CD14-positive monocyte (primary cell): ENCODE data around the gene IFNL2. TPM values are rescaled to one million over a fixed set of nuclear protein-coding genes. Genes with fewer than 3 reads are reported as not detected.

Experiments
- DNase-seq, 3 donors: peaks; one replicate each; pipeline ENCODE4 v3.0.0-alpha.2; 2011 to 2022
- H2AFZ ChIP-seq: 2 replicates; pipeline ENCODE4 v1.6.0; 2012; ENCODE audit warnings: mild to moderate bottlenecking, low read depth, low read length, inconsistent platforms; ENCODE audit not compliant: insufficient read depth, poor library complexity, severe bottlenecking
- H3K27ac ChIP-seq, 2 donors: 1 replicate in 1 of 2; 2 replicates in 1 of 2; pipeline ENCODE4 v1.5.1; 2012 to 2013; ENCODE audit warnings: low read length in 2 of 2, control low read depth in 1 of 2, inconsistent platforms in 1 of 2, low read depth in 1 of 2, mild to moderate bottlenecking in 1 of 2
- H3K27me3 ChIP-seq, 2 donors: one replicate each; pipeline versions ENCODE4 v1.6.0 to v1.6.1; 2011 to 2013; ENCODE audit warnings: low read length in 2 of 2; ENCODE audit not compliant: control insufficient read depth in 2 of 2, insufficient read depth in 2 of 2
- H3K36me3 ChIP-seq, 2 donors: replicated peaks in 1 of 2; 1 replicate in 1 of 2; 2 replicates in 1 of 2; pipeline versions ENCODE4 v1.5.1 to v1.6.1; 2012 to 2013; ENCODE audit warnings: low read length in 2 of 2, control low read depth in 1 of 2, inconsistent platforms in 1 of 2, mild to moderate bottlenecking in 1 of 2; ENCODE audit not compliant: insufficient read depth in 2 of 2, control insufficient read depth in 1 of 2
- H3K4me1 ChIP-seq, 2 donors: 1 replicate in 1 of 2; 2 replicates in 1 of 2; pipeline versions ENCODE4 v1.5.1 to v1.6.1; 2012 to 2013; ENCODE audit warnings: low read length in 2 of 2, control low read depth in 1 of 2, inconsistent platforms in 1 of 2, mild to moderate bottlenecking in 1 of 2, moderate library complexity in 1 of 2; ENCODE audit not compliant: insufficient read depth in 2 of 2, control insufficient read depth in 1 of 2
- H3K4me2 ChIP-seq: replicated peaks from 2 replicates; pipeline ENCODE3; 2012; ENCODE audit warnings: low read length, moderate library complexity, mild to moderate bottlenecking; ENCODE audit not compliant: poor library complexity, severe bottlenecking; ENCODE audit errors: extremely low read depth
- H3K4me3 ChIP-seq, 3 experiments: fragments of 200-600 bp in 1 of 3; sonication (generic) in 1 of 3; replicated peaks in 1 of 3; 1 replicate in 2 of 3; 2 replicates in 1 of 3; pipeline ENCODE4 v1.5.1; 2011 to 2013; ENCODE audit warnings: low read length in 3 of 3, mild to moderate bottlenecking in 3 of 3, control low read depth in 2 of 3, low read depth in 2 of 3, inconsistent platforms in 1 of 3, moderate library complexity in 1 of 3
- H3K79me2 ChIP-seq: 2 replicates; pipeline ENCODE4 v1.6.0; 2012; ENCODE audit warnings: mild to moderate bottlenecking, control low read depth, inconsistent platforms, low read length, moderate library complexity; ENCODE audit not compliant: insufficient read depth
- H3K9ac ChIP-seq: 2 replicates; pipeline ENCODE4 v1.6.0; 2017; ENCODE audit warnings: low read length, mild to moderate bottlenecking; ENCODE audit not compliant: insufficient read depth, poor library complexity, severe bottlenecking
- H3K9me3 ChIP-seq, 2 donors: replicated peaks in 1 of 2; 1 replicate in 1 of 2; 2 replicates in 1 of 2; pipeline versions ENCODE4 v1.5.1 to v1.6.1; 2012 to 2013; ENCODE audit warnings: low read length in 2 of 2, control low read depth in 1 of 2; ENCODE audit not compliant: control insufficient read depth in 1 of 2, insufficient read depth in 1 of 2
- H4K20me1 ChIP-seq: 2 replicates; pipeline ENCODE4 v1.6.0; 2012; ENCODE audit warnings: mild to moderate bottlenecking, low read length, control low read depth, moderate library complexity; ENCODE audit not compliant: insufficient read depth
- H3K27ac Mint-ChIP-seq, 7 donors: one replicate each; pipeline ENCODE4 v1.8.0; 2020; ENCODE audit warnings: mild to moderate bottlenecking in 7 of 7, mixed read lengths in 7 of 7, moderate library complexity in 6 of 7, inconsistent platforms in 2 of 7
- H3K27me3 Mint-ChIP-seq, 3 donors: one replicate each; pipeline ENCODE4 v1.8.0; 2021 to 2022; ENCODE audit warnings: low read depth in 3 of 3, mild to moderate bottlenecking in 3 of 3, mixed read lengths in 3 of 3, moderate library complexity in 3 of 3, inconsistent platforms in 1 of 3
- H3K36me3 Mint-ChIP-seq, 2 donors: one replicate each; pipeline ENCODE4 v1.8.0; 2020; ENCODE audit warnings: mixed read lengths in 2 of 2, inconsistent platforms in 1 of 2, mild to moderate bottlenecking in 1 of 2
- H3K4me1 Mint-ChIP-seq: one replicate; pipeline ENCODE4 v1.8.0; 2020; ENCODE audit warnings: mild to moderate bottlenecking, mixed read lengths
- H3K4me3 Mint-ChIP-seq, 2 donors: one replicate each; pipeline ENCODE4 v1.8.0; 2020; ENCODE audit warnings: mild to moderate bottlenecking in 2 of 2, mixed read lengths in 2 of 2, moderate library complexity in 1 of 2
- H3K9me3 Mint-ChIP-seq, 7 donors: one replicate each; pipeline ENCODE4 v1.8.0; 2020 to 2022; ENCODE audit warnings: mixed read lengths in 7 of 7, mild to moderate bottlenecking in 6 of 7, moderate library complexity in 6 of 7, inconsistent platforms in 2 of 7
- CTCF ChIP-seq: fragments of 200-600 bp; IDR thresholded peaks from one replicate; pipeline ENCODE4 v1.8.0; 2022; ENCODE audit warnings: antibody characterized with exemption, mild to moderate bottlenecking
- whole genome bisulfite sequencing: methylation state at CpG from one replicate; pipeline ENCODE4 v1.1.5; 2013; ENCODE audit warnings: missing lambda C conversion rate; ENCODE audit not compliant: insufficient coverage; 5-methylcytosine and 5-hydroxymethylcytosine counted together
- intact Hi-C, 2 donors: fragments of 100-400 bp; cut with micrococcal nuclease; formaldehyde crosslinking; loops; one replicate each; pipeline versions ENCODE4 v1.15.0 to v1.15.1; 2023
- polyA plus RNA-seq, 3 donors: library from polyadenylated mRNA; depleted of rRNA in 1 of 3; unstranded in 2 of 3; stranded (reverse) in 1 of 3; fragments of 300-500 nt in 2 of 3; fragments of >200 nt in 1 of 3; fragmentation: Illumina TruSeq in 2 of 3; gene quantifications; 1 replicate in 2 of 3; 2 replicates in 1 of 3; pipeline ENCODE4 v1.2.3, GENCODE V29; 2012 to 2021

The IFNL2 gene
- polyA plus RNA-seq, 3 donors = not detected

GRCh38 chr19:39263912-39264305 lies 4.3 kb upstream of the IFNL2 start:
- peaks cover 0 to 7% (median 0%) of the 10 kb centered on the region in 7 donors for H3K9me3 Mint-ChIP-seq

More at GRCh38 chr19:39263912-39264305, 4.3 kb upstream of the IFNL2 start:
- Mint-ChIP-seq H3K27me3 (peaks cover 39 to 48% (median 42%) of the 10 kb centered on the region in 3 donors), H3K4me1 (no peaks in the 10 kb centered on the region), H3K4me3 (peak overlapping the region in 1 of 2 donors; percentile 46), H3K27ac (no peak overlapping the region), H3K36me3 (no peaks in the 10 kb centered on the region)
- intact Hi-C loops = no loop called here
- no peak for DNase-seq
- 34% methylated on average over 16 of the region's 17 CpGs for WGBS
- H2AFZ ChIP-seq = no peak overlapping the region
- peaks cover 25 to 41% of the 10 kb centered on the region in 2 donors for H3K27me3 ChIP-seq
- H3K27ac ChIP-seq = no peak overlapping the region
- no peaks in the 10 kb centered on the region for H3K4me1 ChIP-seq
- H3K9me3 ChIP-seq = no peaks in the 10 kb centered on the region
- no peaks in the 10 kb centered on the region for H3K36me3 ChIP-seq
- TF ChIP-seq CTCF = no peak
- H3K79me2 ChIP-seq = no peaks in the 10 kb centered on the region
- H3K9ac ChIP-seq = no peak overlapping the region
- no peak overlapping the region for H3K4me3 ChIP-seq
- H4K20me1 ChIP-seq = no peaks in the 10 kb centered on the region
- H3K4me2 ChIP-seq = no peak overlapping the region
